Skeletal muscle satellite cell (primary cell): ENCODE data around the gene CDK5R1. TPM values are rescaled to one million over a fixed set of nuclear protein-coding genes. Genes with fewer than 3 reads are reported as not detected.

Experiments used
- small RNA-seq: library from RNA; depleted of rRNA; stranded (forward); fragments of <200 nt; gene quantifications from one replicate; pipeline ENCODE3, GENCODE V24; 2012

CDK5R1 gene

Small RNA genes within 50 kb of the gene (small RNA-seq; reads per million reads assigned to genes)
- gene RF00019, result not detected
